ENCODE measurements around the gene RAD51B.

DNA sequence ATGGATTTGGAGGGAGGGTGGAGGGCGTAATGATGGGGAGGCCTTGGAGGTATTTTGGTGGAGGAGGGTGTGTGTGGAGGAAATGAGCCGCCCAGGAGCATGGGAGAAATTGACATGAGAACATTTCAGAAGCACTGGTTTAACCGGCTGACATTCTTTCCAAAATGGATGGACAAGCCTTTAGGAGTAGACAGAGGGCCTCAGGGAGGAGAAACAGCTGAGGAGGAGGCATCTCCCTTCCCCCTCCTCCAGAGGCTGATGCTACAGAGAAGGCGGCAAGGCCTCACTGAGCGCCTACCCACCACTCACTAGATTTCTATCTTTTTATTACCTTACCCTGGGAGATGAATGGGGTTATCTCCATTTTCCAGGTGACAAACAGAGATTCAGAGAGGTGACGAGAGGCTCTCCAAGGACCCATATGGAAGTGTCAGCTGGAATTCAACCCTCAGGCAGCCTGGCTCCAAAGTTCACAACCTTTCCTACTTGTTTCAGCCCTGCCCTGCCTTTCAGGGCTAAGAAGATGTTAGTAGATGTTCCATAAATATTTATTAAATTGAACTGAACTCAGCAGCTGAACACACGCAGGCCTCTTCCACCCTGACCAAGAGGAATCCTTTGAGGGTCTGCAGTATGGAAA lies 683.7 kb downstream of the RAD51B start:
- TF ChIP-seq, protein P1, sequence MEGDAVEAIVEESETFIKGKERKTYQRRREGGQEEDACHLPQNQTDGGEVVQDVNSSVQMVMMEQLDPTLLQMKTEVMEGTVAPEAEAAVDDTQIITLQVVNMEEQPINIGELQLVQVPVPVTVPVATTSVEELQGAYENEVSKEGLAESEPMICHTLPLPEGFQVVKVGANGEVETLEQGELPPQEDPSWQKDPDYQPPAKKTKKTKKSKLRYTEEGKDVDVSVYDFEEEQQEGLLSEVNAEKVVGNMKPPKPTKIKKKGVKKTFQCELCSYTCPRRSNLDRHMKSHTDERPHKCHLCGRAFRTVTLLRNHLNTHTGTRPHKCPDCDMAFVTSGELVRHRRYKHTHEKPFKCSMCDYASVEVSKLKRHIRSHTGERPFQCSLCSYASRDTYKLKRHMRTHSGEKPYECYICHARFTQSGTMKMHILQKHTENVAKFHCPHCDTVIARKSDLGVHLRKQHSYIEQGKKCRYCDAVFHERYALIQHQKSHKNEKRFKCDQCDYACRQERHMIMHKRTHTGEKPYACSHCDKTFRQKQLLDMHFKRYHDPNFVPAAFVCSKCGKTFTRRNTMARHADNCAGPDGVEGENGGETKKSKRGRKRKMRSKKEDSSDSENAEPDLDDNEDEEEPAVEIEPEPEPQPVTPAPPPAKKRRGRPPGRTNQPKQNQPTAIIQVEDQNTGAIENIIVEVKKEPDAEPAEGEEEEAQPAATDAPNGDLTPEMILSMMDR (IDR thresholded peaks at IDR 0.05): no peak
- no peak for TF ChIP-seq POLR2A (IDR thresholded peaks at IDR 0.05)

All from thyroid gland (tissue), 4 donors.